PC-3 (cell line): ENCODE data around the gene PTPRQ.

Experiments used
- EZH2 ChIP-seq: fragments of 300-600 bp; sonication (generic); IDR thresholded peaks from one replicate; pipeline ENCODE4 v1.6.1; 2017; ENCODE audit warnings: antibody characterized with exemption, mild to moderate bottlenecking, low read length; ENCODE audit not compliant: unreplicated experiment
- EZH2phosphoT487 ChIP-seq: fragments of 300-600 bp; sonication (generic); IDR thresholded peaks from 2 replicates; pipeline ENCODE4 v1.6.1; 2018; ENCODE audit warnings: mild to moderate bottlenecking, antibody characterized with exemption, low read length, borderline replicate concordance
- TF ChIP-seq, protein P1 (sequence below): fragments of 300-600 bp; sonication (generic); conservative IDR thresholded peaks from 2 replicates; pipeline ENCODE4 v1.5.1; 2017; ENCODE audit warnings: antibody characterized with exemption, low read depth, mild to moderate bottlenecking, low read length

DNA sequence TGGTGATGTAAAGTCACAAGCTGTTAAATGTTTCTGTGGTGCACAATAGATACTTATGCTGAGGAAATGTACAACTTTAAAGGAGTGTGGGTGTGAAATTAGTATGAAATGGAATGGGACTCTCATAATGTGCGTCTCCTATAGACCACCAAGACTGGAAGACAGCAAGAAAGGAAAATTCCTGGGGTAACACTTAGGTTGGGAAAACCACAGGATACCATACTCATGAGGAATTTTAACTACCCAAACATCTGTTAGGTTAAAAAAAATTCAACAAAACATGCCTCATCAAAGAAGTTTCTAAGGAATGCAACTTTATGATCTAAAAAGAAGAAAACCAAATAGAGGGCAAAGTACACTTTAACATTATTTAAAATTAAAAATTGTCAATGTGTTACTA, 149.7 kb downstream of the PTPRQ start:
- TF ChIP-seq, protein P1, sequence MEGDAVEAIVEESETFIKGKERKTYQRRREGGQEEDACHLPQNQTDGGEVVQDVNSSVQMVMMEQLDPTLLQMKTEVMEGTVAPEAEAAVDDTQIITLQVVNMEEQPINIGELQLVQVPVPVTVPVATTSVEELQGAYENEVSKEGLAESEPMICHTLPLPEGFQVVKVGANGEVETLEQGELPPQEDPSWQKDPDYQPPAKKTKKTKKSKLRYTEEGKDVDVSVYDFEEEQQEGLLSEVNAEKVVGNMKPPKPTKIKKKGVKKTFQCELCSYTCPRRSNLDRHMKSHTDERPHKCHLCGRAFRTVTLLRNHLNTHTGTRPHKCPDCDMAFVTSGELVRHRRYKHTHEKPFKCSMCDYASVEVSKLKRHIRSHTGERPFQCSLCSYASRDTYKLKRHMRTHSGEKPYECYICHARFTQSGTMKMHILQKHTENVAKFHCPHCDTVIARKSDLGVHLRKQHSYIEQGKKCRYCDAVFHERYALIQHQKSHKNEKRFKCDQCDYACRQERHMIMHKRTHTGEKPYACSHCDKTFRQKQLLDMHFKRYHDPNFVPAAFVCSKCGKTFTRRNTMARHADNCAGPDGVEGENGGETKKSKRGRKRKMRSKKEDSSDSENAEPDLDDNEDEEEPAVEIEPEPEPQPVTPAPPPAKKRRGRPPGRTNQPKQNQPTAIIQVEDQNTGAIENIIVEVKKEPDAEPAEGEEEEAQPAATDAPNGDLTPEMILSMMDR: no peak
- TF ChIP-seq EZH2 (no peak), EZH2phosphoT487 (no peak)
